ENCODE data around the gene MACF1.
"Not testable (repeated sequence)": the region's sequence is repeated elsewhere in the genome, so short reads cannot be mapped to it uniquely, and the experiment has no call there.

The MACF1 gene

DNA sequence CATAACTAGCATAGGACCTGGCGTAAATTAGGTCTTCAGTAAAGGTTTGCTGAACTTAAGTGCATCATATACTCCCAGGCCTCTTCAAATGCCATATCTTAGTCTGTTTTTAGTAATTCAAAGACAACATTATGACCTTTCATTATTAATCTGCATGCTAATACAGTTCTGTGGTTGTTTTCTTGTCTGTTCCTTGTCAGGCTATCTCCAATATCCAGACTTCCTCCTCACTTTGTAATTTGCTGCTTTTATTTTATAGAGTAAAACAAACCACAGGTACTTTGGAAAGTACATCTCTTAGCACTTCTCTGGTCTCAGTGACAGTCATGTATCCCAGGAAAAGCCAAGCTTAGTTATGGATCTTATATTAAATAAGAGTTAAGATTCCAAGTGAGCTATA lies 221.9 kb downstream of the MACF1 start:
- DNase-seq, result no peak

DNA sequence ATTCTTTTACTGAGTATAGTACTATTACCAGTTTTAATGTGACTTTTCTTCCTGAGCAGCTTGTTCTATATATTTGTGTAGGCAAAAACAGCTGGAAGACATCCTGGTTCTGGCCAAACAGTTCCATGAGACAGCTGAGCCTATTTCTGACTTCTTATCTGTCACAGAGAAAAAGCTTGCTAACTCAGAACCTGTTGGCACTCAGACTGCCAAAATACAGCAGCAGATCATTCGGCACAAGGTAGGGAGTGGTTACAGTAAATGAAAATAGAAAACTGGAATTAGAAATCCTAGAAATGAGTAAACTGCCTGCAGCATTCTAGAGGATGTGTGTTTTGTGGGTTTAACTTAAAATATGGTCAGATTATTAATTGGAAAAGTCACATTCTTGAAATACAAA lies 222.9 kb downstream of the MACF1 start:
- DNase-seq, result no peak

DNA sequence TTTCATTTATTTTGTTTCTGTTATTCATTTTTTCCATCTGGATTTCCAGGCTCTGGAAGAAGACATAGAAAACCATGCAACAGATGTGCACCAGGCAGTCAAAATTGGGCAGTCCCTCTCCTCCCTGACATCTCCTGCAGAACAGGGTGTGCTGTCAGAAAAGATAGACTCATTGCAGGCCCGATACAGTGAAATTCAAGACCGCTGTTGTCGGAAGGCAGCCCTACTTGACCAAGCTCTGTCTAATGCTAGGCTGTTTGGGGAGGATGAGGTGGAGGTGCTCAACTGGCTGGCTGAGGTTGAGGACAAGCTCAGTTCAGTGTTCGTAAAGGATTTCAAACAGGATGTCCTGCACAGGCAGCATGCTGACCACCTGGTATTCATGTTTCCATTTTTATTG lies 223.4 kb downstream of the MACF1 start:
- no peak for DNase-seq

DNA sequence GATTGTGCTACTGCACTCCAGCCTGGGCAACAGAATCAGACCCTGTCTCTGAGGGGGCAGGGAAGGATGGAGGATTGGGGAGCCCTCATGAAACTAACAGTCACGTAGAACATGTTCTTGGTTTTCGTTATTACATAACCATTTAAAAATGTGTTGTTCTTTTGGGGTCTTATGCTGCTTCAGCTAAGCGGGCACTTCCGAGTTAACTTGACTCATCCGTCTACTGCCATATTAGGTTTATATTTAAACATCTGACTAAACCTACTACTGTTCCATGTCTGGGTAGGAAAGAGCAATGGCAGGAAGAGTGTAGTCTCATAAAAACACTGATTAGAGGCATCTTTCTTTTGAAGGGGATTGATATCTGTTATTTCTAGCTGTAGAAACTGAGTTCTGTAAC lies 227.4 kb downstream of the MACF1 start:
- DNase-seq, result no peak

DNA sequence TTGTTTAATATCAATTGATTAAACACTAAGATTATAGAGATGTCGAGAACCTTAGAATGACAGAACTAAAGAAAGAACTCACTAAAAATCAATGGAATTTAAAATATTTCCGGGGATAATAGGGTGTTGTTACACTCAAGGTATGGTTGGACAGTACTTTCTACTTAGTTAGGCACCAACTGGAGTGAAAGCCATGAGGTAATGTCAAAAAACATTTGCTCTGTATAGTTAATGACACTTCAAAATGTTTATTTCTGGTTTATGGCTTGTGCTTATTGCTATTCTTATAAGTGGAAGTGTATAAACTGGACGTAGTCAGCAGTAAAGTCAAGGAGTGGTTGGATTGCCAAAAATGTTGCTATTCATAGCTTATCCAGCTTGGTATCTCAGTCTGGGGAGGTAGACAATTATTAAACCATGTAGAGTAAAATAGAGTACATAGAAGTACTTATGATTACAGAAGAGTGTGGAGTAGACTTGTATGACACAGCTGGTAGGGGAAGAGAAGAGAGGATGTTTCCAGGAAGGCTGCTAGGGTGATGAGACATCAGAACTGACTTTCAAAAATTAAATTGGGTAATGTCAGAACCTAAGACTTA lies 230.4 kb downstream of the MACF1 start:
- DNase-seq, result no peak

DNA sequence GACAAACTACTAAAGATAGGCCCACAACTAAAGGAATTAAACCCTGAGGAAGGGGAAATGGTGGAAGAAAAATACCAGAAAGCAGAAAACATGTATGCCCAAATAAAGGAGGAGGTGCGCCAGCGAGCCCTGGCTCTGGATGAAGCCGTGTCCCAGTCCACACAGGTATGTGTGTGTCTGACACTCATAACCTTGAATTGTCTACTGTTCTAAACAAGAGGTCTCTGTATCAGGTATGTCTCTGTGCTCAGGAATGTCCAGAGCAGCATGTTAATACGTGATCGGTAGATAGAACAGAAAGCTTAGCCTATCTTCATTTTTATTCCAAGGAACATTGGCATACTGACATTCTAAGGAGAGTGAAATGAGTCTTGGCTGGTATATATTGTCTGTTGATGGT lies 231.1 kb downstream of the MACF1 start:
- DNase-seq, result no peak

DNA sequence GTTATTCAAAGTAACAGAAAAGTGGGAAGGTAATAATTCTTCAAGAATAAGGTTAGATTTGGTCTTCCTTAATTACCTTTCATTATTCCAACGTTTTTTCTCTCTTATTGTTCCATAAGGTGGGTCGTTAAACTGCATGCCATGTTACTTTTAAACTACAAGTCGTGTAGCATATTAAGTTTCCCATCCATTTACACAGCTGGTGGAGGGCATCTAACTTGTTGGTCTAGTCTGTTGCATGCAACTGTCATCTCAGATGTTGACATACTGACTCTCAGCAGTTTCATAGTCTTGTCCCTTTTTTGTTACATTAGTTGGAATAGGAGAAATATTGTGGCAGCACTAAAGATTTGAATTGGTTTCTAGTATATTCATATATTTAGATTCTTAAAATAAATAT lies 232.3 kb downstream of the MACF1 start:
- no peak for DNase-seq

DNA sequence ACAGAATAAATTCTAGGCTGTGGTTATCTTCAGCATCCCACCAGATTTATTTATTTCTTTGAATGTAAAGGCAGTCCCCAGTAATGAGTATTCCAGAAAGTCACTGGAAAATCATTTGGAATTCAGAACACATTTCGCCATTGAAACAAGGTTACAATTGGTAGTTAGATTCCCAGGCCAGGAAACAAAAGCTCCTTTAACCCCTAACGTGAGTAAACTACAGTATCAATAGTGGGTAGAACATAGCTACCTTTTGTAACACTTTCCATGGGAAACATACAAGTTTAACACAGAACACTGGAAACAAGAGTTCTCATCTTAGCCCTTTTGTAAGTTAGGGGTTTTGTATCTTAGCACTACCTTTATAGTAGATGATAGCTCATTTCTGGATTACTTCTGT lies 233.5 kb downstream of the MACF1 start:
- no peak for DNase-seq

DNA sequence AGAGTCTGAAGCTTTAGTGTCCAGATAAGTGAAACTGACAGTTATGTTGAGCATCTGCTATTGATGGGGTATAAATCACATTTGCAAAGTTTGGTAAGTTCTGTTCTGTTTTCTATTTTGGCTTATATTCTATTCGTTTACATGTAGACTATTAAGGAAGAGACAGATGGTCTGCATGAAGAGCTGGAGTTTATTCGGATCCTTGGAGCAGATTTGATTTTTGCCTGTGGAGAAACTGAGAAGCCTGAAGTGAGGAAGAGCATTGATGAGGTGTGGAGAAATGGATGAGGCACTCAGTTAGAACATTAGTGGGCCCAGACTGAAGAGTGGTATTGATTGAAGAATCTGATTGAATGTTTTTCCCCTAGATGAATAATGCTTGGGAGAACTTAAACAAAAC lies 236.4 kb downstream of the MACF1 start:
- DNase-seq, result no peak

DNA sequence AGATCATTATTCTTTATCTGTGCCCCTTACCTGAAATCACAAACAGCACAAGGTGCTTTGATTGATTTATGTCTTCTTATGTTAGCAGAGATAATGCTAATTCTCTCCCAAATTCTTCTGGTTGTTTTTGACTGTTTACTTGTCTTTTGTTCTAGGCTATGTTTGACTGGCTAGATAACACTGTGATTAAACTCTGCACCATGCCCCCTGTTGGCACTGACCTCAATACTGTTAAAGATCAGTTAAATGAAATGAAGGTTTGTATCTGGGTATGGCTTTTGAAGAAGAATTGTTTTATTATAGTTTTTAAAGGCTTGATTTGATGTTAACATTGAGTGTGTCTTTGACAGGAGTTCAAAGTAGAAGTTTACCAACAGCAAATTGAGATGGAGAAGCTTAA lies 237.3 kb downstream of the MACF1 start:
- DNase-seq, result no peak

DNA sequence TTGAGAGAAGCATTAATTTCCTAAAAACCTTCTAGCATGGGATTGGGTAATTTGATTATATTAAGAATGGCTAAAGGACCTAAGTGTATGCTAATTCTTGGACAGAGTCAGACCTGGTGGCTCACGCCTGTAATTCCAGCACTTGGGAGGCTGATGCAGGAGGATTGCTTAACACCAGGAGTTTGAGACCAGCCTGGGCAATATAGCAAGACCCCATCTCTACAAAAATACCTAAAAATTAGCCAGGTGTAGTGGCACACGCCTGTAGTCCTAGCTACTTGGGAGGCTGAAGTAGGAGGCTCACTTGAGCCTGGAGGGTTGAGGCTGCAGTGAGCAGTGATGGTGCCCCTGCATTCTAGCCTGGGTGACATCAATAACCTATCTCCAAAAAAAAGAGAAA lies 241.1 kb downstream of the MACF1 start:
- DNase-seq, result no peak

DNA sequence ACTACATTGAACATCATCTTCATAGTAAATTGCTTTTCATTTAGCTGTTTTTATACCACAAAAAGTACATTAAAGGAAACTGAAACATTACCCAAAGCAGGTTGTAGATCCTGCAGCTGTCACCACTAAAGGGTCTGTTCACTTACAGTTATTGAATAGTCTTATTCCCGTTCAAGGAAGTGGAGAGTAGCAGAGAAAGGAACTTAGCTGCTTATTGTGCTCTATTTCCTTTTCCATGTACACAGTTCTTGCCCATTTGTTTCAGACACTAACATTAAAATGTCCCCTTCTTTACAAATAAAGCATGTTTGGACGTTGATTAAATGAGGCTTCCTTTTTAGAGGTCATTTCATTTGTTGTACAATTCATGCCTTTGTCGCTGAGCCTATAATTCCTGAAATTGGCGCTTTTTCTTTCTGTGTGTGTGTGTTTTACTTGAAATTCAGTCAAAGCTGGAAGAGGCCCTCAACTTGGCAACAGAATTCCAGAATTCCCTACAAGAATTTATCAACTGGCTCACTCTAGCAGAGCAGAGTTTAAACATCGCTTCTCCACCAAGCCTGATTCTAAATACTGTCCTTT lies 242.6 kb downstream of the MACF1 start:
- DNase-seq, result no peak

DNA sequence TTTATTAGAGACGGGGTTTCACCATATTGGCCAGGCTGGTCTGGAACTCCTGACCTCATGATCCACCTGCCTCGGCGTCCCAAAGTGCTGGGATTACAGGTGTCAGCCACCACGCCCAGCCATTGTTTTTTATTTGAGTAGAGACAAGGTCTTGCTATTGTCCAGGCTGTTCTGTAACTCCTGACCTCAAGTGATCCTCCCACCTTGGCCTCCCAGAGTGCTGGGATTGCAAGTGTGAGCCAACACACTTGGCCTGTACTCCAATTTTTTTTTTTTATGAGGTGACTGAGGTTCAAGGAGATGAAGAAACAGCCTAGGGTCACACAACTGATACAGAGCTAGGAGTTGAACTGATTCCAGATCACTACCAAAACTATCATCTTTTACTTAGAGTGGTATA lies 245.5 kb downstream of the MACF1 start:
- not testable (repeated sequence) for DNase-seq

DNA sequence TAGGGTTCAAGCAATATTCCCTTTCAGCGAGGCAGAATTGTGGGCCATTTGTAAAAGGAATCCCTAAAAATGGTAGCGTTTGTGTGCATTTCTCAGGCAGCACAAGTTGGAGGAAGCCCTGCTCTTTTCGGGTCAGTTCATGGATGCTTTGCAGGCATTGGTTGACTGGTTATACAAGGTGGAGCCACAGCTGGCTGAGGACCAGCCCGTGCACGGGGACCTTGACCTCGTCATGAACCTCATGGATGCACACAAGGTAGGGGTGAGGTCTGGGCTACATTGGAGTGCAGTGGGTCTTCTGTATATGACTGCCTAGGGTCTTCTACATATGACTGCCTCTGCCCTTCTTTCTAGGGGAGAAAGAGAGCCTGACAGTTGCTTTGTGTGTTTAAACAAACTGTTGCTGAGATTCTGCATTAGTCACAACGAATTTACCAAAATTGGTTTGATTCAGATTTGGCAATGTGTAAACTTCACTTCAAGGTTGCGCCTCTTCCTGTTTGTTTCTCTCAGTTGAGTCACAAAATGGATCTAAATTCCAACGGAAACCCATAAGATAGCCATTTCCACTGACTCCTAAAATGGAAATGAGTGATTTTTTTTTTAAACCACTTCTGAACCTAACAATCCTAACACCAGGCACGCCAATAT lies 246.6 kb downstream of the MACF1 start:
- DNase-seq, result no peak

DNA sequence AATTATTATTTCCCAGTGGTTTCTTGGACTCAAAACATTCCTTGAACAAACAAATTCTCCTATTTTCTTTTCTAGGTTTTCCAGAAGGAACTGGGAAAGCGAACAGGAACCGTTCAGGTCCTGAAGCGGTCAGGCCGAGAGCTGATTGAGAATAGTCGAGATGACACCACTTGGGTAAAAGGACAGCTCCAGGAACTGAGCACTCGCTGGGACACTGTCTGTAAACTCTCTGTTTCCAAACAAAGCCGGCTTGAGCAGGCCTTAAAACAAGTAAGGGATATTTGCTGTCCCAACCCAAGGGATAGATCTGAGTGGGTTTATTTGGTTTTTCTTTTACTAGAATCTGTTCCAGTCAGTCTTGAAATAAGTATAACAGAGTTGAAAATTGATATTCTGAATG lies 247.6 kb downstream of the MACF1 start:
- no peak for DNase-seq

DNA sequence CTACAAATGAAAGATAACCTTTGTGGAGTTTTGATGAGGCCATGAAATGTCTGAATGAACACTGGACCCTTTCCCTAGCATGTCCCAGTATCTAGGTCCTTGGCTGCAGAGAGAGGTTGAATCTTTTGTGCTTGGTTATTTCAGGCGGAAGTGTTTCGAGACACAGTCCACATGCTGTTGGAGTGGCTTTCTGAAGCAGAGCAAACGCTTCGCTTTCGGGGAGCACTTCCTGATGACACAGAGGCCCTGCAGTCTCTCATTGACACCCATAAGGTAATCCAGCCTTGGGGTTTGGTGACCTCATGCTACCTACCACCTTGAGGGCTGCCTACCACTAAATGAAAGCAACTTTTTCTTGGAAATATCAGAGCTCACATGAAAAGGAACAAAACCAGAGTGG lies 248.0 kb downstream of the MACF1 start:
- DNase-seq, result no peak

DNA sequence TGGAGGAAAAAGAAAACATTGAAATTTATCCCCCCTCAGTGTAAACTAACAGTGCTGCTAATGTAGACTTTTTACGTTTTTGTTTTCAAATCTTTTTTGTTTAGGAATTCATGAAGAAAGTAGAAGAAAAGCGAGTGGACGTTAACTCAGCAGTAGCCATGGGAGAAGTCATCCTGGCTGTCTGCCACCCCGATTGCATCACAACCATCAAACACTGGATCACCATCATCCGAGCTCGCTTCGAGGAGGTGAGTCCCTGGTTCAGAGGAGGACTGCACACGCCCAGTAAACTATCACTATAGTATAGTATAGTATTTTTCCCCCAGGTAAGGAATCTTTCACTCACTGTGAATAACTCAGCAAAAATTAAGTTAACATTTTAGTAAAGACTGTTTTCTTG lies 249.1 kb downstream of the MACF1 start:
- no peak for DNase-seq

DNA sequence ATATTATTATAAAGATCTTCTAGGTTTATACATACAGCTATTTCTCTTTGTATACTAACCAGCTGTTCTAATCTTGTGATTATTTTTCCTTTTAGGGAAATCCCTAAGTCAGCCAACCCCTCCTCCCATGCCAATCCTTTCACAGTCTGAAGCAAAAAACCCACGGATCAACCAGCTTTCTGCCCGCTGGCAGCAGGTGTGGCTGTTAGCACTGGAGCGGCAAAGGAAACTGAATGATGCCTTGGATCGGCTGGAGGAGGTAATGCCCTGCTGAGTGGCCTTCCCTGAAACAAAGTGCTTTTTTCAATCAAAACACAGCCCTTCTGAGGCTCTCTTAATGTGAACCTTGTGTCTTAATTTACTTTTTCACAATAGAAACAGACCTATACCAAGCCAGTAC lies 254.5 kb downstream of the MACF1 start:
- DNase-seq, result no peak

DNA sequence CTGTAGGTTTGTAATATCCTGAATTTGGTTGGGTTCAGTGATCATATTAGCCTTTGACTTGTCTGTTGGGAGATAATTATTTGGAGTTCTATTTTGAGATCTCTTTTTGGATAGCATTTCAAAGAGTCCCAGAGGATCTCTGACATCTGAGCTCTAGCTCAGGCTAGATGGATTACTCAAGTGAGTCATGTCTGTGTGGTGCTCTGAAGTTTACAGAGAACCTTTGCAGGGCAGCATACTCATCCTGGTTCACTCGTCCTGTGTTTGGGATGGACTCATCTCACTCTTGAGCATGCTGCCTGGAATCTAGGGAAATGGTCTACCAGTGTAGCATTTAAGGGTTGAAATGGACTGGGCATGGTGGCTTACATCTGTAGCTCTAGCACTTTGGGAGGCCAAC lies 257.6 kb downstream of the MACF1 start:
- no peak for DNase-seq

DNA sequence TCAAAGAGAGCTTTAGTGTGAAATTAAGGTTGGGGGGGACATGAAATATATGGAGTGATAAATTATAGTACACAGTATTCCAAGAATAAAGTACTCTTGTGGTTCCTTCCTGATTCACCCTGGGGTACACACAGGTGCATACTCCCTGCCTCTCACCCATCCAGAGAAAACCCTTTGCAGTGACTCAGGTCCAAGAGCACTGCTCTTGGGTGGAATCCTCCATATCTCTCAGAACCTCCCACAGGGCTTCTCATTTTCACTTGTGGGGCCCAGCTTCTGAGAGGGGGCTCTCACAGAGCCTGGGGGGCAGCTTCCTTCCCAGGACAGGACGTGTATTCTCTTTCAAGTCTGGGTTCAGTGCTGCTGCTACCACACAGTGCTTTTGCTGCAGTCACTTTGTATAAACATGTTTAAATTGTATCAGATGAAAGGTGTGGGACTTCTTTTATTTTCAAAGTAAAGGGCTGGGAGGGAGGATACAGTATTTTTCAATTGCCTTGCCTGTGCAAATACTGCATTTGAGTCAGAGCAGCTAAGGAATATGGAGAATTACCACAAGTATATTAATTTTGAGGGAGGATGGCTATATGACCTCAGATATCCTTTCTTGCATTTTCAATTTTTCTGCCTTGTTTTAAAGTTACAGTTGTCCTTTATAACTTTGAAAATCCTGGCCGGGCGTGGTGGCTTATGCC lies 262.1 kb downstream of the MACF1 start:
- no peak for DNase-seq

DNA sequence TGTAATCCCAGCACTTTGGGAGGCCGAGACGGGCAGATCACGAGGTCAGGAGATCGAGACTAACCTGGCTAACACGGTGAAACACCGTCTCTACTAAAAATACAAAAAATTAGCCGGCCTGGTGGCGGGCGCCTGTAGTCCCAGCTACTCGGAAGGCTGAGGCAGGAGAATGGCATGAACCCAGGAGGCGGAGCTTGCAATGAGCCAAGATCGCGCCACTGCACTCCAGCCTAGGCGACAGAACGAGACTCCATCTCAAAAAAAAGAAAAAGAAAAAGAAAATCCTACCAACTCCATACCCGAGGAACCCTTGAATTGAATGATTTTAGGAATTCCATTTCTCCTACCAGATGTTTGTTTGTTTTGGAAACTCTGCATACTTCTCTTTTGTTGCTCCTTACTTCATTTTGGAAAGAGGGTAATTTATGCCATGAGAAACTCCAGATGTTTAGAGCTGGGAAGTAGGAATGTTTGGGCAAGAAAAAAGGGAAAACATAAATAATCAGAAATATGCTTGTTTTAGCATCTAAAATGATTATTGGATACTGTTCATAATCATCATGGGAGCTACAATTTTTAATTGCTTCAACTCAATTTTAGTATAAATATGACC lies 262.7 kb downstream of the MACF1 start:
- DNase-seq, result not testable (repeated sequence)

DNA sequence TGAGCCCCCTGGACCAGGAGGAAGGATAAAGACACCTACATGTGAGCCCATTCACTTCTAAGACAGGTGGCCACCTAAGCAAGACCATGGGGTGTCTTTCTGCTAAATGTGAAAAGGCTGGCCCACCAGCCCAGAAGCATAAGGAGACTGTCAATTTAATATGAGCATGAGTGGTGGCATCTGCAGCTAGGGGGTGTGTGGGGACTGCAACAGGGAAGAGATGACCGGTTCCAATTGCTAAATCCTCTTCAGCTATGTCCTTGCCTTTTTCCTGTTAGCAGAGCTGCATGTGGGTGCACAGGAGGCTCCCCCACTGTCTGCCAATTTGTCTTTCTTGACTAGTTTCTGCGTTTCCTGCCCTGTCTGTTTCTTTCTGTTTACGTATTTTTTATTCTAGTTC lies 264.7 kb downstream of the MACF1 start:
- DNase-seq, result no peak

DNA sequence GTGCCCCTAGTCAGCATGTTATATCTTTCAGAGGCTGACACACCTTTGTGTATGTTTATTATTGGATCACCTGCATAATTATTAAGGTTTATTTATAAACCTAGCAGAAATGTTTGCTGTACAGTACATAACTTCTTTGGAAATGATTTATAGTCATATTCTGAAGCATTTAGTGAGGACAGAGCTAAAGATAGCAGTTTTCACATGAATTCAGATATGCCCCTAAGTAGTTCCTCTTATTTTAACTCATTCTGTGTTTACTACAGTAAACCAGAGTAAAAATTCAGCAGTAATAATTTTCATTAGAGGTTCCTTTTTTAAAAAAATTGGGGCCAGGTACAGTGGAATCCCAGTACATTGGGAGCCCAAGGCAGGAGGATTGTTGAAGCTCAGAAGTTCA lies 265.5 kb downstream of the MACF1 start:
- DNase-seq, result no peak

DNA sequence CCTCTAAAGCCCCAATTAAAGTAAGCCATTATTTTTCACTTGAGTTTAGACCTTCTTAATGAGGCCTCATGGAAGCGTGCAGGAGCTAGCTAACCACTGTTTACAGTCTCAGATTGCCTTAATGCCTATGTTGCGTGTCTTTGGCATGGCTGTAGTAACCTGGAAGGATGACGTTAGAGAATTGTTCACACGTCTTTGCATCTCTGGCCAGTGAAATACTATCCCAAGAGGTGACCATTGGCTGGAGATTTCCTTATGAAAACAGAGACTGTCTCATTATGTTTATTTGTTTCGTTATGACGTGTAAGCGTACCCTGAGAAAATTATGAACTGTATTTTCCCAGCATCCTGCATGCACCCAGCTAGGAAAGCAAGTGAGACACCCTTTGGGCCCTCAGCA lies 268.3 kb downstream of the MACF1 start:
- DNase-seq, result no peak

Data from CD4-positive, alpha-beta T cell treated with Interleukin-4 for 4 hours (primary cell).